Body of pancreas (tissue), 4 donors: ENCODE results near the gene JAG2.

Experiments used
- POLR2A ChIP-seq, 3 donors: fragments of 450-650 bp; IDR thresholded peaks; one replicate each; pipeline ENCODE4 v1.6.1; 2016; ENCODE audit warnings: antibody characterized with exemption in 3 of 3, mild to moderate bottlenecking in 2 of 3
- TF ChIP-seq, protein P1 (sequence below), 7 experiments: fragments of 450-650 bp in 4 of 7; fragments of 200-600 bp in 3 of 7; sonication (generic) in 3 of 7; IDR thresholded peaks; one replicate each; pipeline ENCODE4 v1.5.1; 2016 to 2019; ENCODE audit warnings: antibody characterized with exemption in 7 of 7

DNA sequence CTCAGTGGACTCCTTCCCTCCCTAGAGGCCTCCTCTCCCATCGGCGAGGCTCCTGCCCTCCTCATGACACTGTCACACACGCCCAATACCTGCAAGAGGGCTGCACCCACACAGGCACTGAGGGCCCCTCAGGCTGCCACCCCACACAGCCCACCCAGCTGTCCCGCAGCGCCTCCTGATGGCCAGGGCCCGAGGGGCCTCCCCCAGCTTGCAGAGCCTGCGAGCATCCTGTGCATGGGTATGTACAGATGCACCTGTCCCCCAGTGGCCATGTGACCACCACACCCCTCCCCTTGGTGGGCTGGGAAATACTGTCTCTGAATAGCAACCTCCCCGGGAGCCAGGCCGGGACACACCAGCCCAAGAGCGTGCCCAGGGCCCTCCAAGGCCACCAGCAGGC lies 31.5 kb upstream of the JAG2 start:
- TF ChIP-seq, protein P1, sequence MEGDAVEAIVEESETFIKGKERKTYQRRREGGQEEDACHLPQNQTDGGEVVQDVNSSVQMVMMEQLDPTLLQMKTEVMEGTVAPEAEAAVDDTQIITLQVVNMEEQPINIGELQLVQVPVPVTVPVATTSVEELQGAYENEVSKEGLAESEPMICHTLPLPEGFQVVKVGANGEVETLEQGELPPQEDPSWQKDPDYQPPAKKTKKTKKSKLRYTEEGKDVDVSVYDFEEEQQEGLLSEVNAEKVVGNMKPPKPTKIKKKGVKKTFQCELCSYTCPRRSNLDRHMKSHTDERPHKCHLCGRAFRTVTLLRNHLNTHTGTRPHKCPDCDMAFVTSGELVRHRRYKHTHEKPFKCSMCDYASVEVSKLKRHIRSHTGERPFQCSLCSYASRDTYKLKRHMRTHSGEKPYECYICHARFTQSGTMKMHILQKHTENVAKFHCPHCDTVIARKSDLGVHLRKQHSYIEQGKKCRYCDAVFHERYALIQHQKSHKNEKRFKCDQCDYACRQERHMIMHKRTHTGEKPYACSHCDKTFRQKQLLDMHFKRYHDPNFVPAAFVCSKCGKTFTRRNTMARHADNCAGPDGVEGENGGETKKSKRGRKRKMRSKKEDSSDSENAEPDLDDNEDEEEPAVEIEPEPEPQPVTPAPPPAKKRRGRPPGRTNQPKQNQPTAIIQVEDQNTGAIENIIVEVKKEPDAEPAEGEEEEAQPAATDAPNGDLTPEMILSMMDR (IDR thresholded peaks at IDR 0.05): no peak
- no peak for TF ChIP-seq POLR2A (IDR thresholded peaks at IDR 0.05)
